ENCODE results near the gene LTC4S.
A peak's percentile ranks its signal among the peaks of the same experiment; 100 is the strongest.
"Not testable (repeated sequence)": the region's sequence is repeated elsewhere in the genome, so short reads cannot be mapped to it uniquely, and the experiment has no call there.

The LTC4S gene

GRCh38 chr5:179793468-179794139 lies at the start of gene LTC4S:
Gene LTC4S (plus strand): TSS chr5:179793986. CDS start chr5:179794081, 95 bp downstream.
- no peak for FAIRE-seq

GRCh38 chr5:179744106-179744505 lies 49.7 kb upstream of the LTC4S start:
- DNase-seq (ENCODE audit: insufficient read length, low spot score): not testable (repeated sequence)

More at GRCh38 chr5:179793468-179794139, at the start of gene LTC4S:
- no peak for DNase-seq (ENCODE audit: insufficient read length, low spot score)
- no peak for TF ChIP-seq POLR2A (IDR thresholded peaks at IDR 0.05; ENCODE audit: low read depth, low read length)

DNA sequence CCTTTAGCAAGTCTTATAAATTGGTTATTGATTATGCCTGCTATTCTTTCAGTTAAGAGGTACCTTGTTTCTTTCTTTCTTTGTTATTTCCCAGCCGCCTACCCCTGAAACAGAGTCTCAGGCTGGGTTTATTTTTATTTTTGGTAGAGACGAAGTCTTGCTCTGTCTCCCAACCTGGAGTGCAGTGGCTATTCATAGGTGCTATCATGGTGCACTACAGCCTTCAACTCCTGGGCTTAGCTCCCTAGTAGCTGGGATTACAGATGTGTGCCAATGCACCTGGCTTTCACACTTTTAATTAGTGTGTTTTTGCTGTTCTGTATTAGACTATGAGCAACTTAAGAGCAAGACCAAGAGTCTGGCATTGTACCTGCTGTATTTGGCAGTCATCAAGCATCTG lies 46.9 kb upstream of the LTC4S start:
- FAIRE-seq (no peak), DNase-seq (ENCODE audit: insufficient read length, low spot score) (no peak)
- TF ChIP-seq POLR2A (IDR thresholded peaks at IDR 0.05; ENCODE audit: low read depth, low read length): no peak

More at GRCh38 chr5:179744106-179744505, 49.7 kb upstream of the LTC4S start:
- not testable (repeated sequence) for FAIRE-seq

GRCh38 chr5:179747811-179748210 lies 46.0 kb upstream of the LTC4S start:
- TF ChIP-seq POLR2A (IDR thresholded peaks at IDR 0.05; ENCODE audit: low read depth, low read length): no peak
- FAIRE-seq (no peak), DNase-seq (ENCODE audit: insufficient read length, low spot score) (no peak)

DNA sequence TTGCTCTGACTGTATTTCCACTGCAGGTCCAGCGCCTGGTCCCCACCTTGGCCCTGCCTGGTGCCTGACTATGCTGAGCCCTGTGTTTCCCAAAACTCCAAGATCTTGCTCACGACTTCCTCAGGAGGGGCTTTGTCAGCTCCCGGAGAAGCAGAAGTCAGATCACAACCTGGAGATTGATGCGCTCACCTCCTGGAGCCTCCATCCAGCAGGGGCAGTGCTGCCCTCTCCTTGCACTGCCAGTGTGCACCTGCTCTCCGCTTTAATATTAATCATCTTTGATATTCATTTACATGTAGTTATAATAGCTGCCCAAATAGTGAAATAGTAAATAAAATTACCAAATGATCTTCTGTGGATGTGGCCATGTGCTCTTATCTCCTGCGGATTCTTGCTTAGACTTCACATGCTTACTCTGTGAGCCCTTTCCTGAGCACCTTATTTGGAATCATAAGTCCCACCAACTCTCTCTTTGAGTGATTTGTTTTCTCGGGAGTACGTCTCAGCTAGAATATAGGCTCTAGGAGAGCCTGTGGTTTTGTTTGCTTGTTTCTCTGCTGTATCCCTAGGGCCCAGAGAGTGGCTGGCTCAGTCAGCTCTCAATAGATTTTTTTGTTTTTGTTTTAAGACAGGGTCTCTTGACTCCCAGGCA lies 43.8 kb upstream of the LTC4S start:
- TF ChIP-seq POLR2A (IDR thresholded peaks at IDR 0.05; ENCODE audit: low read depth, low read length): no peak
- FAIRE-seq (no peak), DNase-seq (ENCODE audit: insufficient read length, low spot score) (no peak)

GRCh38 chr5:179753971-179754370 lies 39.8 kb upstream of the LTC4S start:
- no peak for FAIRE-seq
- no peak for TF ChIP-seq POLR2A (IDR thresholded peaks at IDR 0.05; ENCODE audit: low read depth, low read length)

DNA sequence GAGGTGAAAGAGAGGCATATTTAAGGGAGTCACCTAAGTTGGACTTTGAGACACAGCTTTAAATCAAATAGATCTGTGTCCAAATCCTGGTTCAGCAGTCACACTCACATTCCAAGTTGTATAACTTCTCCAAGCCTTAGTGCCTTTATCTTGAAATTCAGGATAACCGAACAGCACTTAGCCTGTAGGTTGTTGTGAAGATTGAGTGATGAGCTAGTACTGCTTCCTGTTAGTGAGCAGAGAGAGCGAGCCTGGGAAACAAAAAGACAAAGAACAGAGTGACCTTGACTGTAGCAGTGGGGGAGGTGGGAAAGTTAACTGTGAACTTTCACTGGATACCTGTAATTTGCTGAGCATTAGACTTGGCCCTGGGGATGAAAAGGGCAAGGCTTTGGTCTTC lies 38.8 kb upstream of the LTC4S start:
- FAIRE-seq (no peak), DNase-seq (ENCODE audit: insufficient read length, low spot score) (no peak)
- TF ChIP-seq POLR2A (IDR thresholded peaks at IDR 0.05; ENCODE audit: low read depth, low read length): no peak

More at GRCh38 chr5:179753971-179754370, 39.8 kb upstream of the LTC4S start:
- DNase-seq (ENCODE audit: insufficient read length, low spot score): no peak

DNA sequence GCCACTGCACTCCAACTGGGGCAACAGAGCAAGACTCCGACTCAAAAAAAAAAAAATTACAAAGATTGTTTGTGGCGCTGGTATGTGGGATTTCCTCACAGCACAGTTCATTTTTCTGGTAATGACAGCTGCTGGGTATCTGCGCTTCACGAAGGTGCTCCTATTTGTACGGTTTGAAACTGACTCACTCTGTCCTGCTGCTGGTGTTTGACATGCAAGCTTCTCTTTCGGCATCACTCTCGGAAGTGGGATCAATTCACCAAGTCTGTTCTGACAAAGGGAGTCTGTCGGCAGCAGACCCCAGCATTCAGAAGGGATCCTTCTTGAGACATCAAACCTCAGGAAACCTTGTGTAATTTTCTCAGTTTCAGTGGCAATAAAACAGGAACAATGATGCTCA lies 34.8 kb upstream of the LTC4S start:
- FAIRE-seq (no peak), DNase-seq (ENCODE audit: insufficient read length, low spot score) (no peak)
- TF ChIP-seq POLR2A (IDR thresholded peaks at IDR 0.05; ENCODE audit: low read depth, low read length): no peak

DNA sequence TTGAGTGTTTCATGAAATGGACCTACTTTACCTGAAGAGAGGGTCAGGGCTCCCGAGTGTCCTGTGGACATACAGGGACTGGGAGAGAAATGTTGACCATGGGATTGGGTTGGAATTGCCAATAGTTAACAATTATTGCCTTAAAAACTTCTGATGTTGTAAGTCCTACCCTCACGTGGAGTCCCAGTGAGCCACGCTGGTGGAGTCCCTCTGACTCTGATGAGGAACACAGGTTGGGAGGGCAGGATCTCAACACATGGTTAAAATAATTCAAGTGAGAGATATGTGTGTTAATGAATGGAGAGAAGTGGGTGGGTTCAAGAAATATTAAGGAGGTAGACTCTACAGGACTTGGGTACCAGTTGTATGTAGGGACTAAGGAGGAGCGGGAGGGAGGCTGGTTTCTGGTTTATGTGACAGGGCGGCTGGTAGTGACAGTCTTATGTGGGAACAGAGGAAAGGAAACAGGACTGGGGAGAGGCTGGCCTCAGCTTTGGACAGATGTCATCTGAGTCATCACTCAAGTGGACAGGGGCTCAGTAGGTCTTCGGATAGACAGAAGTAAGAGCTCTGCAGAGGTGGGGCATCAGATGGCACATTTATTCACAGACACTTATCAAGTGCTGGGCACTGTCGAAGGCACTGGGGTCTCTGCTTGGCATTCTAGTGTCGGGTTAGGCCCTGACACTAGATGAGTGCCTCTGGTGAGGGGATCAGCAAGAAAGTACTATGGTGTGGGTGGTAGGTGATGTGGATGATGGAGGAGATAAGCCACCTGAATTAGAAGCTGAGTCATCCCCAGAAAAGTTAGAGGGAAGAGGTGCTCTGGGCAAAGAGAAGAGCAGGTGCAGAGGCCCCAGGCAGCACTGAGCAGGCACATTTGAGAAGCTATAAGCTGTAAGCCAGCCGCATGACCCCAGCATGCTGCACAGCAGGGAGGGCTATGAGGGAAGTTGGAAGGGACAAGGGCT lies 33.9 kb upstream of the LTC4S start:
- no peak for TF ChIP-seq POLR2A (IDR thresholded peaks at IDR 0.05; ENCODE audit: low read depth, low read length)
- FAIRE-seq: no peak

GRCh38 chr5:179762079-179762780 lies 31.6 kb upstream of the LTC4S start:
- no peak; the same call in 1 of the 2 replicates for TF ChIP-seq POLR2A (IDR thresholded peaks at IDR 0.05; ENCODE audit: low read depth, low read length)
- FAIRE-seq: no peak
- no peak for DNase-seq (ENCODE audit: insufficient read length, low spot score)

More for the DNA sequence above, 33.9 kb upstream of the LTC4S start:
- DNase-seq (ENCODE audit: insufficient read length, low spot score): no peak

- DNase-seq (ENCODE audit: insufficient read length, low spot score): no peak
- TF ChIP-seq POLR2A (IDR thresholded peaks at IDR 0.05; ENCODE audit: low read depth, low read length): no peak
- no peak for FAIRE-seq
Measured at GRCh38 chr5:179762781-179763176, 31.0 kb upstream of the LTC4S start.

GRCh38 chr5:179763215-179763945 lies 30.4 kb upstream of the LTC4S start:
- DNase-seq (ENCODE audit: insufficient read length, low spot score): peak; percentile 68
- FAIRE-seq: no peak
- TF ChIP-seq POLR2A (IDR thresholded peaks at IDR 0.05; ENCODE audit: low read depth, low read length): no peak

DNA sequence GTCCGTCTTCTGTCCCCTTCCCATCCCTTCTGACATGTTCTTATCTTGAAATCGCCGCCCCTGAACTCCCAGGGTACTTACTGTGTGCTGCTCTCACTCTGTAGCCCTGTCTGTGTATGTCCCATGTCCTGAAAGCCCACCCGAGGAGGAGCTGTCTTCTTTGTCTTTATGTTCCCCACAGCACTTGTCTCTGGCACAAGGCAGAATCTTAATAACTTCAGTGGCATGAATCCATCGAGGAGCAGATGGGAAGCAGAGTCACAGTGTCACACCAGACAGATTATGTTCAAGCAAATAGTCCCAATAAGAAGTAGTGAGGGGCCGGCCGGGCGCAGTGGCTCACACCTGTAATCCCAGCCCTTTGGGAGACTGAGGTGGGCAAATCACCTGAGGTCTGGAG lies 29.7 kb upstream of the LTC4S start:
- no peak for TF ChIP-seq POLR2A (IDR thresholded peaks at IDR 0.05; ENCODE audit: low read depth, low read length)
- DNase-seq (ENCODE audit: insufficient read length, low spot score) (no peak), FAIRE-seq (no peak)
